HG03095 (cell line): ENCODE measurements around the gene GRIK4.
"Not testable (repeated sequence)": the region's sequence is repeated elsewhere in the genome, so short reads cannot be mapped to it uniquely, and the experiment has no call there.

Experiments
- ATAC-seq: cut with Tn5 transposase; IDR thresholded peaks from one replicate; pipeline ENCODE4 v1.9.1; 2021; ENCODE audit warnings: moderate library complexity; ENCODE audit not compliant: unreplicated experiment

GRIK4 gene, protein sequence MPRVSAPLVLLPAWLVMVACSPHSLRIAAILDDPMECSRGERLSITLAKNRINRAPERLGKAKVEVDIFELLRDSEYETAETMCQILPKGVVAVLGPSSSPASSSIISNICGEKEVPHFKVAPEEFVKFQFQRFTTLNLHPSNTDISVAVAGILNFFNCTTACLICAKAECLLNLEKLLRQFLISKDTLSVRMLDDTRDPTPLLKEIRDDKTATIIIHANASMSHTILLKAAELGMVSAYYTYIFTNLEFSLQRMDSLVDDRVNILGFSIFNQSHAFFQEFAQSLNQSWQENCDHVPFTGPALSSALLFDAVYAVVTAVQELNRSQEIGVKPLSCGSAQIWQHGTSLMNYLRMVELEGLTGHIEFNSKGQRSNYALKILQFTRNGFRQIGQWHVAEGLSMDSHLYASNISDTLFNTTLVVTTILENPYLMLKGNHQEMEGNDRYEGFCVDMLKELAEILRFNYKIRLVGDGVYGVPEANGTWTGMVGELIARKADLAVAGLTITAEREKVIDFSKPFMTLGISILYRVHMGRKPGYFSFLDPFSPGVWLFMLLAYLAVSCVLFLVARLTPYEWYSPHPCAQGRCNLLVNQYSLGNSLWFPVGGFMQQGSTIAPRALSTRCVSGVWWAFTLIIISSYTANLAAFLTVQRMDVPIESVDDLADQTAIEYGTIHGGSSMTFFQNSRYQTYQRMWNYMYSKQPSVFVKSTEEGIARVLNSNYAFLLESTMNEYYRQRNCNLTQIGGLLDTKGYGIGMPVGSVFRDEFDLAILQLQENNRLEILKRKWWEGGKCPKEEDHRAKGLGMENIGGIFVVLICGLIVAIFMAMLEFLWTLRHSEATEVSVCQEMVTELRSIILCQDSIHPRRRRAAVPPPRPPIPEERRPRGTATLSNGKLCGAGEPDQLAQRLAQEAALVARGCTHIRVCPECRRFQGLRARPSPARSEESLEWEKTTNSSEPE

DNA sequence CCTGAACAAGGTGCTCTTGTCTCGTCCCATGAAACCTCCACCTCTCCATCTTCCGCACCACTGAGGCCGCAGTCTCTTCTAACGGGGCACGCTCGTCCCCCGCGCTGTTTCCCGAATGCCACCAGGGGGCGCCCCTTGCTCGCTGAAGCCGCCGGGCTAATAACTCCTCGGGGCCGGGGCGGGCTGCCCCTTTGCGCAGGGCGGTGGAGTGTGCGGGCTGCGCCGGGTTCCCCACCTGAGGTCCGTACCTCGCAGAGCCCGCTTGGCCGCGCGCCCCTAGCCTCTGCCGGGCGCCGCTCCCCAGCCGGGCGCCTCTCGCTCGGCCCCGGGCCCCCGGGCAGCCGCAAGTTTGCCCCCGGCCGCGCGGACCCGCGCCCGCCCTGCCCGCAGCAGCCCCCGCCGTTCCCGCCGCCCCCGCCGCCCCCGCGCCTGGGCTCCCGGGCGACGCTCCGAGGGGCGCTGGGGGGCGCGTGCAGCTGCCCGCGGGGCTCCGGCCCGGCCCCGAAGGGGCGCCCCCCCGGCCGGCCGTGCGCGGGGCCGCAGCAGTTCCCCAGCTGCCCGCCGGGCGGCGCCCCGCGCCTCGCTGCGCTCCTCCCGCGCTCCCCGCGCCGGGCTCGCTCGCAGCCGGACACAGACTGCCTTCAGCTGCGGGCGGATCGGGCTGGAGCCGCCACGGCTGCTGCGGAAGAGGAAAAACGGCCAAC is at the start of gene GRIK4:
Gene GRIK4 (plus strand): TSS at position 633 of the 704 bp plus-strand sequence. CDS start 148,571 bp downstream, outside the sequence.
- ATAC-seq: peak; percentile 77

DNA sequence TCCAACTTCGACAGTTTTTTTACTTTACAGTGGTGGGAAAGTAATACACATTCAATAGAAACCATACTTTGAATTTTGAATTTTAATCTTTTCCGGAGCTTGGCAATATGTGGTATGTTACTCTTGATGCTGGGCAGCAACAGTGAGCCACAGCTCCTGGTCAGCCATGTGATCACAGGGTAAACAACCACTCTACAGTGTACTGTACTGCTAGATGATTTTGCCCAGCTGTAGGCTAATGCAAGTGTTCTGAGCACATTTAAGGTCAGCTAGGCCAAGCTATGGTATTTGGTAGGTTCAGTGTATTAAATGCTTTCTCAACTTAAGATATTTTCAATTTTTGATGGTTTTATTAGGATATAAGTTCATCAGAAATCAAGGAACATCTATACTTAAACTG is 48.7 kb upstream of the GRIK4 start:
- no peak for ATAC-seq

GRCh38 chr11:120465921-120466534 is 45.5 kb upstream of the GRIK4 start:
- ATAC-seq: no peak

- ATAC-seq: no peak
Observed at GRCh38 chr11:120467627-120468026, 43.9 kb upstream of the GRIK4 start.

DNA sequence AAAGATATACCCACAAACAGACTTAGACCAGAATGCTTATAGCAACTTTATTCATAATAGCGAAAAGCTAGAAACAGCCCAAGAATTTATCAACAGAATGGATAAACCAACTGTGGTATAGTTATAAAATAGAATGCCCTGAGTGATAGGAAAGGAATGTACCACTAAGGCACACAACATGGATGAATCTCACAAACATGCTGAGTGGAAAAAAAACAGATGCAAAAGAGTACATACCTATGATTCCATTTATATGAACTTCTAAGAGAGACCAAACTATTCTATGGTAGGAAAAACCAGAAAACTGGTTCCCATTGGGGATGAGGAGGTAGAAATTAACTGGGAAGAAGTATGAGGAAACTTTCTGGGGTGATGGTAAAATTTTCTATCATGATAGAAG is 40.4 kb upstream of the GRIK4 start:
- no peak for ATAC-seq

GRCh38 chr11:120471994-120472393 is 39.6 kb upstream of the GRIK4 start:
- ATAC-seq: no peak

GRCh38 chr11:120473503-120473902 is 38.0 kb upstream of the GRIK4 start:
- no peak for ATAC-seq

DNA sequence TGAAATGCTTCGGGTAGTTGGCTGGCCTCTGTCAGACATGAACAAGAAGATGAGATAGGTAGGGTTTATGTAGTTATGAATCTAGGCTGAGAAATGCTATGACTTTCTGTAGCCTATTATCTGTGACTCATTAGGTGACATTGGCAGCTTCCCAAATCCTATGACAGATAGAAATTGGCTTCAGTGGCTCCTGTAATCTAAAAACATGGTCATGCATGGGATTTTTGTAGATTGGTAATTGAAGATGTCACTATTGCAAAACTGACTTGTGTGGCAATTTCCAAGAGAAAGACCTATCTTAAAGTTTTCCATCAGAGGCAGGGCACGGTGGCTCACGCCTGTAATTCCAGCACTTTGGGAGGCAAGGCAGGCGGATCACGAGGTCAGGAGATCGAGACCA is 29.4 kb upstream of the GRIK4 start:
- ATAC-seq: no peak

DNA sequence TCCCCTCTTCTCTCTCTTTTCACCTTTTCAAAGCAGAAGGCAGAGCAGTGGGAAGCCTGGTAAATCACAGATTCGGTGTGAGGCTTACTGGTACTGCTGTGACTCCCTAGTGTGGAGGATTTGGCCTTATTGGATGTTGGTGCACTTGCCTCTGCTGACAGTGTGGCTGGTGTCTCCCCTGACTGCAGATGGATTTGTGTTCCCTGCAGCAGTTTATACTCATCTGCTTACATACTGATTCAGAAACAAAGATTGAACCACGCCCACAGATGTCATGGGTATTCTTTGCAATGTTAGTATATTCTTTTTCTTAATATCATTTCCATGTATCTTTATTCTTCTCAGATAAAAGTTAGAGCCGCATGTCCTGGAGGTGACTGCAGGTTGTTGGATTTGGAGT is 26.8 kb upstream of the GRIK4 start:
- ATAC-seq: no peak

GRCh38 chr11:120486138-120486537 is 25.4 kb upstream of the GRIK4 start:
- ATAC-seq: no peak

DNA sequence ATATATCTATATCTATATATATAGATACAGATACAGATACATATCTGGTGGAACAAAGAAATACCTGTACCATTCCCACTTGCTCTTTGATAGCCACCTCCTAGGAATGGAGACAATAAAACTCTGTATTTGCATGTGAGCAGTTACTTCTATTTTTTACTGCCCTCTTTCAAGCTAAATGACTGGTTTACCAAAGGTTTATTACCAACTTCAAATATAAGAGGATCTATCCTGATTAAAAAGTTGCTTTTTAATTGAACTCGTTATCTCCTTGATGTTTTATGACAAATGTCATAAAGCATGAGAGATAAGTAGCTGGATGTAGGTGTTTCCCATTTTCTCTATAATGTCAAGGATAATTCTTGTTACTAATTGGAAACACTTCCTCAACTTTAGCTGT is 21.7 kb upstream of the GRIK4 start:
- no peak for ATAC-seq

DNA sequence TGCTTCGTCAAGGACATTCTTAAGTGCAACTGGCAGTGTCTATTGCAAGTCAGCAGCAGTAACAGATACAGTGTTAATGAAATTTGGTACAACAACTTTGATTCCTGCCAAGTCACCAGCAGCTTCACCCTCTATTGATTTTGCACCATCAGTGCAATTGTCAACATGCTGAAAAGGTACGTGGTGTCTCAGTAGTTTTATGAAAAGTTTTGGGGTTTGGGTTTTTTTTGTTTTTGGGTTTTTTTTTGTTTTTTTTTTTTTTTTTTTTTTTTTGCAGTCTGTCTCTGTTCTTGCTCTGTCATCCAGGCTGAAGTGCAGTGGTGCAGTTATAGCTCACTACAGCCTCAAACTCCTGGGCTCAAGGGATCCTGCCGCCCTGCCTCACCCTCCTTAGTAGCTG is 19.1 kb upstream of the GRIK4 start:
- no peak for ATAC-seq

DNA sequence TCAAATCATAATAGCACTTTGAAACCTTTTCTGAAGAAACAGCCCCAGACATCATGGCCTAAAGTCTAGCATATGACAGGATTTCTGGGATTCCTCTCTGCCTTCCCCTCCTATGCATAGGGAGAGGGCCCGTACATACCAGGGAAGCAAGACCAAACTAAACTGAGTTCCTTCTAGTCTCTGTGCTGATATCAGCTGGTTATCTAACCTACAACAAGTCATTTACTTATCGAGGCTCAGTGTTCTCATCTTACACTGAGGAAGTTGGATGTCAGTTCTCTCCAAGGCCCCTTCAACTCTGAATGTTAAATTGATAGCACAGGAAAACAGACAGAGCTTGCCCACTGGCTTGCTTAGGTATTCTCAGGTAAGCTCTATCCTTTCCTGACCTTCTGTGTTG is 17.0 kb upstream of the GRIK4 start:
- no peak for ATAC-seq

DNA sequence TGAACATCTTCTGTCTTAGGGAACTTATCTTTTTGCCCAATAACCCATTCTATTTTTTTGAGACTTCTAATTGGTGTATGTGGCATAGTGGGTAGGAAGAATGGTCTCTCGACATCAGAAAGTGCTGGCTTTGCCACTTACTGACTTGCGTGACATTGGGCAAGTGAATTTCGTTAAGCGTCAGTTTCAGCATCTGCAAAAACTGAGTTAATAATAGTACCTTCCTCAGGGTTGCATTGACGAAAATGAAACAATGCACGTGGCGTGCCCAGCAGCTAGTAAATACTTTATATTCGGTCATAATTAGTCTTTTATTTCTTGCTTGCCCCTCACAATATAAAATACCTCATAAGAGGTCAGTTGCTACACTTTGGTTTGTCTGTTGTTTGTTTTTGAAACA is 12.5 kb upstream of the GRIK4 start:
- no peak for ATAC-seq

DNA sequence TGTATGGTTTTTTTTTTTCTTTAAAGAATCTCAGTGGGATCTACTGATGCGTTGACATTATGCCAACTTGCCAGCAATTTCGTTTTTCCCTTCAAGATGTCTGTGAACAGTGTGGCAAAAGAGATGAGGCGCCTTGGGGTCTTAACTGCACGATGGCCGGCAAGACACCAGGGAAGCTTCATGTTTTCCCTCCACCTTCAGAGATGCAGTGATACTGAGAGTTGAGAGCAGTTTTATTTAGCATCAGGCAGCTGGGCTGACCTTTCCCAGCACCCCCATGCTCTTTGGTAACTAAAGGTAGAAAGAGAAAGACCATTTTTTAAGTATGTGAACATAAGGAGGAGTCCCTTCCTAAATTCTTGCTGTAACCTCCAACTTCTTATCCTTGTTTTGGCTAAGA is 11.7 kb upstream of the GRIK4 start:
- no peak for ATAC-seq

DNA sequence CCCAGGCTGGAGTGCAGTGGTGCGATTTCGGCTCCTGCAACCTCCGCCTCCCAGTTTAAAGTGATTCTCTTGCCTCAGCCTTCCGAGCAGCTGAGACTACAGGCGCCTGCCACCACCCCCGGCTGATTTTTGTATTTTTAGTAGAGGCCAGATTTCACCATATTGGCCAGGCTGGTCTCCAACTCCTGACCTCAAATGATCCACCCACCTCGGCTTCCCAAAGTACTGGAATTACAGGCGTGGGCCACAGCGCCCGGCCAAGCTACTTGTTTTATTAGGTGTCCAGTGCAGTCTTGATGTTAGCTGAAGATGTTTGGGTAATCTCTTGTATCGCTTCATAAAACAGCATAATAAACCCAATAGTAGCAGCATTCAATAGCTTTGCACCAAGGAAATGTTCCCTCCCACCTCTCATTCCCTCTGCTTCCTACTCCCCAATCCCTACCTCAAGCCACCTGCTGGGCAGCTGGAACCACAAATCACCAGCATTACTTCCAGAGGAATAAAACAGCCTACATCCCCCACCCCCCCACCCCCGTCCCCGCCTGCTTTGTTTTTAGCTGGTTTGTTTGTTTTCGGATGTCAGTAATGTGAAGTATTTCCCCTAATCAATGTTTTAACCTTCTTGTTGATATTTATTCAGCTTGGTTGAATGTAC is 11.0 kb upstream of the GRIK4 start:
- no peak for ATAC-seq

DNA sequence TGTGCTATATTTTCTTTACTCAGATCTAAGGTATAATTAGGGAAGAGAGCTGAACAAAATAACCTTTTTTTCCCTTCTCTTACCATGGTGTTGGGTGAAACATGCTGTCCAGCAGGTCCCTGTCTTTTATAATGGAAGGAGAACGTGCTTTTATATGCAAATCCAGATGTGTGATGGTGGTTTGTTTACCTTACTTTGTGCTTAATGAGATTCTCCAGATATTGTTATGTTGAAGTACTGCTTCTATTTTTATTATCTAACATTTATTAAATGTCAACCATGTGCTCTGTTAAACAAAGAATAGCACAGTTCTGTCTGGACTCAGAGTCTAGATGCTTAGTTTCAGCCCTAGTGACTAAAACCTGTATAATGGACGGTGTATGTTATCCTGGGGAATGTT is 10.1 kb upstream of the GRIK4 start:
- ATAC-seq: no peak

DNA sequence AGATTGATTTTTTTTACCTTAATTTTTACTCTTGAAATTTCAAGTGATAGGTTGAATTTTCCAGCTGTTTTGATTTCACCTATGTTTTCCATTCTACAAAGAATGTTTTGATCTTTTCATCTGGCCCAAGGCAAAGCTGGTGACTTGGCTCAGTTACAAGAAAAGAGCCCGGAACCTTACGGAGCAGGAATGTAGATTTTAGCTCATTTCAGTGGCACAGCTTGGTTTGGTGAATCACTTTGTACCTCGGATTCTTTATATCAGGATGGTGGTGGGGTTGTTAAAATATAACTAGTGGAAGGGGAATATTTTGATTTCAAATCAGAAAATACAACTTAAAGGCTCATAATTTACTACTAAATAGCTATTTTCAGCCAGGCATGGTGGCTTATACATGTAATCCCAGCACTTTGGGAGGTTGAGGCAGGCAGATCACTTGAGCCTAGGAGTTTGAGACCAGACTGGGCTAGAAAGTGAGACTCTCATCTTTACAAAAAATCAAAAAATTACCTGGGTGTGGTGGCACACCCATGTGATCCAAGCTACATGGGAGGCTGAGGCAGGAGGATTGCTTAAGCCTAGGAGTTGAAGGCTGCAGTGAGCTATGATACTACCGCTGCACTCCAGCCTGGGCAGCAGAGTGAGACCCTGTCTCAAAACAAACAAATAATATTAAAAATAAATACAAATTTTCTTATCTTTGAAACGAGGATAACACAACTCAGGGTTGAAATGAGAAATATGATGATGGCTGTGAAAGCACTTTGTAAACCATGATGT is 9.4 kb upstream of the GRIK4 start:
- no peak for ATAC-seq

DNA sequence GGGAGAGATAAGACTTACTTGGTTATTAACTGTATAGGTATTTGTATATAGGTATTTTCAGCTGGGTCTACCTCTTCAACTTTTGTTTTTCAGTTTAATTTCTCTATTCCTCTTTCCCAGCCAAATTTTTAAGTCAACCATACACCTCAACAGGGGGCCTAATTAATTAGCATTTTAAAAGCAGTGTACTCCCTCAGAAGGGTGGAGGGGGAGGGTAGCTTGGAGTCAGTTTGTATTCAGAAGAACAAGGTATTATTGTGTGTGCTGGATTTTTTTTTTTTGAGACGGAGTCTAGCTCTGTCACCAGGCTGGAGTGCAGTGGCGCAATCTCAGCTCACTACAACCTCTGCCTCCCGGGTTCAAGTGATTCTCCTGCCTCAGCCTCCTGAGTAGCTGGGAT is 8.0 kb upstream of the GRIK4 start:
- not testable (repeated sequence) for ATAC-seq
